MCF 10A (cell line): ENCODE results near the gene FHL2. TPM values are rescaled to one million over a fixed set of nuclear protein-coding genes. Genes with fewer than 3 reads are reported as not detected.

ENCODE experiments used
- BruUV-seq: library from RNA; stranded (reverse); fragments of 400-500 nt; replicated peaks from 2 replicates; lab custom pipeline; 2021; lab: Mats Ljungman, UMichigan
- CTCF ChIA-PET: fragments of 300-600 bp; sonication (Branson Sonifier 250); formaldehyde crosslinking; extraction: SDS; loops from one replicate; lab custom pipeline; 2021; ENCODE audit warnings: antibody characterized with exemption, inconsistent platforms; lab: Yijun Ruan, JAX
- POLR2A ChIA-PET: fragments of 300-600, 350-650 bp; sonication (Branson Sonifier 250); formaldehyde crosslinking; extraction: SDS; loops from one replicate; lab custom pipeline; 2020; ENCODE audit warnings: antibody characterized with exemption, inconsistent platforms; lab: Yijun Ruan, JAX
- DNase-seq: peaks from one replicate; pipeline ENCODE4 v3.0.0-alpha.2; 2018; ENCODE audit not compliant: unreplicated experiment
- H3K27ac Mint-ChIP-seq: one replicate; pipeline ENCODE4 v1.8.0; 2022; ENCODE audit warnings: mild to moderate bottlenecking, low read depth, mixed read lengths; ENCODE audit not compliant: unreplicated experiment
- H3K27me3 Mint-ChIP-seq: one replicate; pipeline ENCODE4 v1.8.0; 2022; ENCODE audit warnings: mixed read lengths; ENCODE audit not compliant: insufficient read depth, unreplicated experiment
- H3K36me3 Mint-ChIP-seq: one replicate; pipeline ENCODE4 v1.8.0; 2022; ENCODE audit warnings: mild to moderate bottlenecking, moderate library complexity, mixed read lengths; ENCODE audit not compliant: insufficient read depth, unreplicated experiment
- H3K4me1 Mint-ChIP-seq: one replicate; pipeline ENCODE4 v1.8.0; 2022; ENCODE audit warnings: mixed read lengths; ENCODE audit not compliant: insufficient read depth, unreplicated experiment
- H3K4me3 Mint-ChIP-seq: one replicate; pipeline ENCODE4 v1.8.0; 2022; ENCODE audit warnings: mild to moderate bottlenecking, moderate library complexity, mixed read lengths; ENCODE audit not compliant: unreplicated experiment
- H3K9me3 Mint-ChIP-seq: one replicate; pipeline ENCODE4 v1.8.0; 2022; ENCODE audit warnings: mixed read lengths; ENCODE audit not compliant: unreplicated experiment
- intact Hi-C: fragments of 100-400 bp; cut with micrococcal nuclease; formaldehyde crosslinking; loops from 2 replicates; pipeline ENCODE4 v1.14.1; 2022
- total RNA-seq: library from RNA; stranded (reverse); gene quantifications from 2 replicates; pipeline ENCODE4 v1.2.3, GENCODE V29; 2022
- TF ChIP-seq, protein P1 (sequence below): fragments of 200-600 bp; IDR thresholded peaks from one replicate; pipeline ENCODE4 v1.8.0; 2022; ENCODE audit warnings: antibody characterized with exemption, mild to moderate bottlenecking; ENCODE audit not compliant: unreplicated experiment

Gene FHL2
- total RNA-seq, 1 experiment from 2014 or later: 93.2 TPM

DNA sequence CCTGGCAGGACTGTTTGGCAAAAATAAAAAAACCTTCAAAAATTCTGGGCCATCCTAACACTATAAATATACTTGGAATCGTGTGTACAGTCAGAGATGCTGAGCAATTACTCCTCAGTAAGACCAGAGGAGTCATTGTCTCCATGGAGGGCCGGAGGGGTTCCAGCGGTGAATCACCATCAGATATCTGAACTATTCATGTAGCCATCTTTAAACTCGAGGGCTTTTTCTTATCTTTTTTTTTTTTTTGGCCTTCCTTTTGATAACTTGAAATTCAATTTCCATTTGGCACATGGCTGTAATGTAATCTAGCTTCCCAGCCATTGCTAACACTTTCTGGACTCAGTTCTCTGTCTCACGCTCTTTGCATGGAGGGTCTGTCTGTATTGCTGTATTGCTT is 7.4 kb upstream of the FHL2 start:
- no TSS peak for BruUV-seq
- Mint-ChIP-seq H3K36me3 (no peaks in the 10 kb centered on the region), H3K4me1 (peaks cover 62% of the 10 kb centered on the region), H3K9me3 (no peaks in the 10 kb centered on the region), H3K4me3 (no peak overlapping the region), H3K27me3 (no peaks in the 10 kb centered on the region), H3K27ac (peak overlapping the region; percentile 36)
- POLR2A ChIA-PET: interaction anchor here (1.3 kb wide), 1 partner anchor 49 kb away, joined by 5 read pairs; no protein-coding TSS in a partner anchor
- peak; percentile 58 for DNase-seq
- CTCF ChIA-PET: interaction anchor here (0.6 to 1.3 kb wide), 2 partner anchors 64 to 114 kb away, joined by 3 to 6 read pairs; no protein-coding TSS in a partner anchor
- intact Hi-C loops: no loop called here
- TF ChIP-seq, protein P1, sequence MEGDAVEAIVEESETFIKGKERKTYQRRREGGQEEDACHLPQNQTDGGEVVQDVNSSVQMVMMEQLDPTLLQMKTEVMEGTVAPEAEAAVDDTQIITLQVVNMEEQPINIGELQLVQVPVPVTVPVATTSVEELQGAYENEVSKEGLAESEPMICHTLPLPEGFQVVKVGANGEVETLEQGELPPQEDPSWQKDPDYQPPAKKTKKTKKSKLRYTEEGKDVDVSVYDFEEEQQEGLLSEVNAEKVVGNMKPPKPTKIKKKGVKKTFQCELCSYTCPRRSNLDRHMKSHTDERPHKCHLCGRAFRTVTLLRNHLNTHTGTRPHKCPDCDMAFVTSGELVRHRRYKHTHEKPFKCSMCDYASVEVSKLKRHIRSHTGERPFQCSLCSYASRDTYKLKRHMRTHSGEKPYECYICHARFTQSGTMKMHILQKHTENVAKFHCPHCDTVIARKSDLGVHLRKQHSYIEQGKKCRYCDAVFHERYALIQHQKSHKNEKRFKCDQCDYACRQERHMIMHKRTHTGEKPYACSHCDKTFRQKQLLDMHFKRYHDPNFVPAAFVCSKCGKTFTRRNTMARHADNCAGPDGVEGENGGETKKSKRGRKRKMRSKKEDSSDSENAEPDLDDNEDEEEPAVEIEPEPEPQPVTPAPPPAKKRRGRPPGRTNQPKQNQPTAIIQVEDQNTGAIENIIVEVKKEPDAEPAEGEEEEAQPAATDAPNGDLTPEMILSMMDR: no peak

GRCh38 chr2:105405291-105405690 is 6.4 kb upstream of the FHL2 start:
- Mint-ChIP-seq H3K4me3 (no peak overlapping the region), H3K27ac (peak overlapping the region; percentile 94), H3K27me3 (no peaks in the 10 kb centered on the region), H3K4me1 (peaks cover 54% of the 10 kb centered on the region), H3K36me3 (no peaks in the 10 kb centered on the region), H3K9me3 (no peaks in the 10 kb centered on the region)
- TF ChIP-seq, protein P1: no peak
- BruUV-seq: no TSS peak
- peak; percentile 52 for DNase-seq
- POLR2A ChIA-PET: interaction anchor here (1.3 kb wide), 1 partner anchor 50 kb away, joined by 5 read pairs; no protein-coding TSS in a partner anchor
- CTCF ChIA-PET: interaction anchor here (1.3 kb wide), 1 partner anchor 115 kb away, joined by 3 read pairs; no protein-coding TSS in a partner anchor
- intact Hi-C loops: no loop called here

DNA sequence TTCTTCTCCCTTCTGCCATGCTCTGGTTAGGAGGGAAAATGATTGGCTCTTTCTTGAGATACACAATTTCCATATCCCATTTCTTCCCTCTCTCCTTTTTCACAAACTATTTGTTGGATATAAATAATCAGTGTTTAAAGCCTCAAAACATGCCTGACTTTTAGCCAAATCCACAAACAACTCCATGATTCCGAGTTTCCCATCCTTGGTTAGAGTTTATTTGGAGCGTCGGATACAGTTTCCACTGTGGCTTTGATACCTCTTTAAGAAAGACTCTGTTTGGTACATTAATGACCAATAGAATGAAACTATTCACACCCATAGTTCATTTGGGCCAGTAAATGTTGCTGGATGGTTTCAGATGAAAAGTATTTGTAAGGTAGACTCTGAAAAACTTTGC is 5.9 kb upstream of the FHL2 start:
- H3K4me3 Mint-ChIP-seq: peak overlapping the region; percentile 63
- DNase-seq: no peak
- intact Hi-C loops: loop anchor here (1.0 kb wide), 1 partner anchor 51 kb away; no protein-coding TSS in a partner anchor
- peaks cover 48% of the 10 kb centered on the region for H3K4me1 Mint-ChIP-seq
- no peaks in the 10 kb centered on the region for H3K9me3 Mint-ChIP-seq
- H3K27ac Mint-ChIP-seq: peak overlapping the region; percentile 94
- H3K27me3 Mint-ChIP-seq: no peaks in the 10 kb centered on the region
- CTCF ChIA-PET: interaction anchor here (1.0 to 1.5 kb wide), 3 partner anchors 8 to 117 kb away, joined by 4 to 10 read pairs (median 5); no protein-coding TSS in a partner anchor
- TF ChIP-seq, protein P1: no peak
- BruUV-seq: TSS peak; percentile 82
- POLR2A ChIA-PET: interaction anchor here (0.6 to 2.8 kb wide), 9 partner anchors 9 to 114 kb away, joined by 3 to 15 read pairs (median 6); no protein-coding TSS in a partner anchor
- no peaks in the 10 kb centered on the region for H3K36me3 Mint-ChIP-seq

GRCh38 chr2:105403783-105404698 is 5.2 kb upstream of the FHL2 start:
- no peaks in the 10 kb centered on the region for H3K27me3 Mint-ChIP-seq
- ChIA-PET POLR2A (interaction anchor here (0.6 to 2.8 kb wide), 17 partner anchors 9 to 115 kb away, joined by 3 to 15 read pairs (median 4); no protein-coding TSS in a partner anchor), CTCF (interaction anchor here (0.7 to 1.5 kb wide), 6 partner anchors 9 to 117 kb away, joined by 3 to 10 read pairs (median 4); no protein-coding TSS in a partner anchor)
- peaks cover 41% of the 10 kb centered on the region for H3K4me1 Mint-ChIP-seq
- TF ChIP-seq, protein P1: peak; percentile 36
- no peaks in the 10 kb centered on the region for H3K9me3 Mint-ChIP-seq
- peak; percentile 98 for DNase-seq
- no TSS peak for BruUV-seq
- peak overlapping the region; percentile 94 for H3K27ac Mint-ChIP-seq
- H3K36me3 Mint-ChIP-seq: no peaks in the 10 kb centered on the region
- intact Hi-C loops: loop anchor here (1.0 kb wide), 1 partner anchor 51 kb away; no protein-coding TSS in a partner anchor
- peak overlapping the region; percentile 63 for H3K4me3 Mint-ChIP-seq
